HG02610 (cell line): Measurements from ENCODE around the gene MGAT4A.
A peak's percentile ranks its signal among the peaks of the same experiment; 100 is the strongest.
"Not testable (repeated sequence)": the region's sequence is repeated elsewhere in the genome, so short reads cannot be mapped to it uniquely, and the experiment has no call there.

ENCODE experiments used
- ATAC-seq: cut with Tn5 transposase; IDR thresholded peaks from one replicate; pipeline ENCODE4 v1.9.1; 2021; ENCODE audit warnings: mild to moderate bottlenecking, moderate library complexity; ENCODE audit not compliant: unreplicated experiment

The MGAT4A gene

DNA sequence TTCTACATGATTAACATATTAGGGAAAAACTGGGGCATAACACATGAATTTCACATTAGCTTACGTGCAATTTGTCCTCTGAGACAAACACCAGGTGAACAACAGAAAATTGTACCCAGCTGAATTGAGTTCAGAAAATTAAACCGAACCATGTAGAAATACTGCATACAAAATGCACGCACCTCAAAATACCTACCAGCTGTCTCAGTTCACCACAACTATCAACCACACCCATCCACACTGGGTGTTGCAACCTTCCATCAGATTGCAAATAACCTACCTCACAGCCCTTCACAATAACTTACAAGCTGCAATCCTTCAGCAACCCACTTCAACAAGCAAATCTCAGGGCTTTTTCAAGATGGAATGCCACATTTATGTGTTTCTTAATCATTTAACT, 66.6 kb downstream of the MGAT4A start:
- no peak for ATAC-seq

DNA sequence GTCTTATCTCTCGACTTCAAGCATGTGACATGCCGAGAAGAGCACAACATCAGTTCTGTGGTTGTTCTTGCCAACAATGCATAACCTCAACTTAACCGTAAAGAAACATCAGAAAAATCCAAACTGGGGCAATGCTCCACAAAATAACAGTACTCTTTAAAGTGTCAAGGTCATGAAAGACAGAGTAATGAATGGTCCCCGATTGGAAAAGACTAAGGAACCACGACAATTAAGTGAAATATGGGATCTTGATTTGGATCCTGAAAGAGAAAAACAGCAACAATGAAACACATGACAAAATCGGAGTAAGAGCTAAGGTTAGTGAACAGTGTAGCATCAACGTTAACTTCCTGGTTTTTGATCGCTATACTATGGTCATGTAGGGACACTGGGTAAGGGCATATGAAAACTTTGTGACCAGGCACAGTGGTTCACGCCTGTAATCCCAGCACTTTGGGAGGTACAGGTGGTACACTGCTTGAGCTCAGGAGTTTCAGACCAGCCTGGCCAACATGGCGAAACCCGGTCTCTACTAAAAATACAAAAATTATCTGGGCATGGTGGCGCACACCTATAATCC, 67.3 kb downstream of the MGAT4A start:
- ATAC-seq, result no peak

DNA sequence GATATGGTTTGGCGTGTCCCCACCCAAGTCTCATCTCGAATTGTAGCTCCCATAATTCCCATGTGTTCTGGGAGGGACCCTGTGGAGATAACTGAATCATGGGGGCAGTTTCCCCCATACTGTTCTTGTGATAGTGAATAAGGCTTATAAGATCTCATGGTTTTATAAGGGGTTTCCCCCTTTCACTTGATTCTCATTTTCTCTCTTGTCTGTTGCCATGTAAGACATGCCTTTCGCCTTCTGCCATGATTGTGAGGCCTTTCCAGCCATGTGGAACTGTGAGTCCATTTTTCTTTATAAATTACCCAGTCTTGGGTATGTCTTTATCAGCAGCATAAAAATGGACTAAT, 71.5 kb downstream of the MGAT4A start:
- not testable (repeated sequence) for ATAC-seq

DNA sequence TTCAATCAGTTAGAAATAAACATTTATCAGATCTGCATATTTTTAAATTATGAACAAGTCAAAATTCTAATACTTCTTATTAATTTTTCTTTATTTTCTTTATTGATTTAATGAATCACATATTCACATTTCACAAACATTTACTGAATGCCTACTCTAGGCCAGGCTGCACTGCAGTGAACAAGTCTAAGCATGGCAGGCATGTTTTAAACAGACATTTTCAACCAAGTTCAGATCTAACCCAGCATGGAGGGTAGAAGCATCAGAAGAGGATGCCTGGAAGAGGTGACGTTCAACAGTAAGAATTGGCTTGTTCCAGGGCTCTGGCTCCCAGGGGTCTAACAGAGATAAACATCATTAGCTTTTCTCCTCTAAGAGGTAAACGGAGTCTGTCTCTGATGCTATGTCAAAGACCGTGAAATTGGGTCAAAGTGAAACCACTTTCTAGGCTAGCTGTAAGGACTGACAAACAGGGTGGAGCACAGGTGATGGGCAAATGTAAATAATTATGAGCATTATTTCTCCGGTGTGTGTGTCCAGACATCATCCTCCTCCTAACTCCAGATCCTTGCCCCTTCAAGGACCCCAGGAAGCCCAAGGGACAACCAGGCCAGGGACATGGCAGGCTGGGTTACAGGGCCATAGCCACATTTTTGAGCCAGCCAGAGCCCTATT, 72.0 kb downstream of the MGAT4A start:
- ATAC-seq, result no peak

DNA sequence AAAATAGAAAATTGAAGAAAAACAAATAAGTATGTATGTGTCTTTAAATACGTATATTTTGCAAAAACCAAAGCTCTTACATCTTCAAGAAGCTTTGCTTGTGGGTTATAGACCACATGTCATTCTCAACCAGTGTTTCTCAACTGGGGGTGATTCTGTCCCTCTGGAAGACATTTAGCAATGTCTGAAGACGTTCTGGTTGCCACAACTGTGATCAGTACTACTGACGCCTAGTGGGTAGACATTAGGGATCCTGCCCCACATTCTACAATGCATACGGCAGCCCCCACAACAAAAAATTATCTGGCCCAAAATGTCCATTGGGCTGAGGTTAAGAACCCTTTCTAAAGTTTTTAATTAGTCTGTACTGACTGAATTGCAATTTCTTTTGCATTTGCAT, 74.1 kb downstream of the MGAT4A start:
- no peak for ATAC-seq

DNA sequence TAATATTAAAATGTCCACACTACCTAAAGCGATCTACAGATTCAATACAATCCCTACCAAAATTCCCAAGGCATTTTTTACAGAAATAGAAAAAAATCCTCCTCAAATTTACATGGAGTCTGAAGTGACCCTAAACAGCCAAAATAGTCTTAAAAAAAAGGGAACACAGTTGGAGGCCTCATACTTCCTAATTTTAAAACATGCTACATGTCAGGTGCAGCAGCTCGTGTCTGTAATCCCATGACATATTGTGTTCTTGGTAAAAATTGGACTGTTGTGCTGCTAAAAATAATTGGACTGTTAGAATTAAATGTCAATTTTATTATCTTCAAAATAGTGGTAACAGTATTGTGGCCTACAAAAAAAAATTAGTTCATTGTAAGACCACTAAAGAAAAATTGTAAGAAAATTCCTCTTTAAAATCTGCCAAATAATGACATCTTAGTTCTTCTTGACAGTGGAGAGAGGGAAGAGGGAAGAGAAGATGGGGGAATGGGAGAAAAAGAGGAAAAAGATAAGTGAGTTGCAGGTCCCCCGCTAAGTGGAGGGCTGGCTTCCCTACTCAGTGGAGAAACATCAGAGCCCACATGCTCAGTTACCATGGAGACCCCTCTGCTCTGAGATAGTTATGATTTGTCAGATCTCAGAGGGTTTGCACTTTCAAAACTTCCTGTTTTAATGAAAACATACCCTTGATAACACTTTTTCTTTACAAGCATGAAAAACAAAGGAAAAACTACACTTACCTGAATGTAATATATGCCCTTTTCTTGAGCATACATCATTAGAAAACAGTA, 76.0 kb downstream of the MGAT4A start:
- ATAC-seq, result no peak

DNA sequence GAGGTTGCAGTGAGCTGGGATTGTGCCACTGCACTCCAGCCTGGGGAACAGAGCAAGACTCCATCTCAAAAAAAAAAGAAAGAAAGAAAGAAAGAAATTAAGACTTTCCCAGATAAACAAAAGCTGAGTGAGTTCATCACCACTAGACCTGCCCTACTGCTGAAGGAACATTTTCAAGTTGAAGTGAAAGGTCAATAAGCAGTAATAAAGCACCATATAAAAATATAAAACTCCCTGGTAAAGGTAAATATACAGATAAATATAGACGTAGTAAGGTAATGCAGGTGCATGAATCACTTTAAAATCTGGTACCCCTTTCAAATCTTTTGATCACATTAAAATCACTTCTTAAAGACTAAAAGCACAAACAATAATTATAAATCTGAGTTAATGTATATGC, 79.9 kb downstream of the MGAT4A start:
- no peak for ATAC-seq

DNA sequence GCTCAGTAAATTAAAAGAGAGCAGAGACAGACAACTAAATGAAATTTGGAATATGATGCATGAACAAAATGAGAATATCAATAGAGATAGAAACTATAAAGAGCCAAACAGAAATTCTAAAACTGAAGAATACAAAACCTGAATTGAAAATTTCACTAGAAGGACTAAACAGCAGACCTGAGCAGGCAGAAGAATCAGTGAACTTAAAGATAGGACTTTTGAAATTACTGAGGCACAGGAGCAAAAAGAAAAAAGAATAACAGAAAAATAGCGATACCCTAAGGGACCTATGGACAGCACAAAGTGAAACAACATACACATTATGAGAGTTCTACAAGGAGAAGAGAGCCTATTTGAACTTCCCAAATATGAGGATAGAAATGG, 80.9 kb downstream of the MGAT4A start:
- ATAC-seq, result no peak

DNA sequence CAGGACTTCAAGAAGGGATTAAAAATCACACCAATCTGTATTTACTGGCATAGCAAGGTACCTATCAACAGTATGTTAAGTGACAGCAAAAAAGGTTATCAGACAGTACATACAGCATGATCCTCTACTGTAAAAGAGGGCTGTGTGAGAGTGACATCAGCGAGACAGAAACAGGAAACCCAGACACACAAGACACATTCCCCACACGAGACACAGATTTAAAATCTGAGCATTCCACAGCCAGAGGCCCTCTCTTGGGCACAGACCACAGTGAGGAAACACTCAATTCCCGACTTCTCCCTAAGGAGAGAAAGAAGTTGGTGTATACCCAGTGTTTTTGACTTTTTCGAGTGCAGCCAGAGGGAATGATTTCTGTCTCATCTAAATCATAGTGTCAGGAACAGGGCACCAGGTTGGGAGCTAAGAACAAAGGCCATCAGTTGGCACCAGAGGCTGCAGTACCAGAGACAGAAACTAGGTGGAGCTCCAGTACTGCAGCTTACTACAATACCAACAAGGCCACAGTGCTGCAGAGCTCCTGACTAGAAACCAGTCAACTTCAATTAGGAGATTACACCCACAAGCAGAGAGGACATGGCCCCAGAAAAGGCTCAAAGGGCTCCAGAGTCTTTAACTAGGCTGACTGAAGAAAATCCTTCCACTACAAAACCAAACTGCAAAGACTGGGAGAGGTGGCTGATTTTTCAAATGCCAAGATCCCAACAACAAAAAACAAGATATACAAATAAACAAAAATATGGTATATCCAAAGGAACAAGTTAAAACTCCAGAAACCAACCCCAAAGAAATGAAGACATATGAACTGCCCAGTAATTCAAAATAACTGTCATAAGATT, 81.6 kb downstream of the MGAT4A start:
- peak; percentile 60 for ATAC-seq

DNA sequence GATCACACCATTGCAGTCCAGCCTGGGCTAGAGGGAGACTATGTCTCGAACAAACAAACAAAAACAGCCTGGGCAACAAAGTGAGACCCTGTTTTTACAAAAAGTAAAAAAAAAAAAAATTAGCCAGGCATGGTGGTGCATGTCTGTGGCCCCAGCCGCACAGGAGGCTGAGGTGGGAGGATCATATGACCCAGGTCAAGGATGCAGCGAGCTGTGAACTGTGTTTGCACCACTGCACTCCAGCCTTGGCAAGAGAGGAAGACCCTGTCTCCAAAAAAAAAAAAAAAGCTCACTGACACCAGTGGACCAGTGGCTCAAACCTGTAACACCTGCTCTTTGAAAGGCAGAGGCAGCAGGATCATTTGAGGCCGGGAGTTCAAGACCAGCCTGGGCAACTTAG, 82.5 kb downstream of the MGAT4A start:
- no peak for ATAC-seq

DNA sequence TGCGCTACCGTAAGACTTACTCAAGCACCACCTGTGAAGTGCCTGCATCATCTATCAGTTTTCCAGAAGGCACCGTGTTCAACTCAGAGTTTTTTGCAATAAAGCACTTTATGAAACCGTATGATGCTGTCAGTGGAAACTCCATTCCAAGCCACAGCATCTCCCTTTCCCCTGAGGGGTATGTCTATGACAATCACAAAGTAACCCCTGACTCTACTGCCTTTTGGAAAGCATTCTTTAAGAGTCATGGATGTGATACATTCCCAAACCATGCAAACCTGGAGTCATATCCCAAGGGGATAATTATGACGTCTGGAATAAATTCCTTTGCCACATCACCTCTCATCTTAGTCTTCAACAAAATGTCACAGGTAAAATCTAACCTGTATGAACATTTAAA, 83.3 kb downstream of the MGAT4A start:
- no peak for ATAC-seq

DNA sequence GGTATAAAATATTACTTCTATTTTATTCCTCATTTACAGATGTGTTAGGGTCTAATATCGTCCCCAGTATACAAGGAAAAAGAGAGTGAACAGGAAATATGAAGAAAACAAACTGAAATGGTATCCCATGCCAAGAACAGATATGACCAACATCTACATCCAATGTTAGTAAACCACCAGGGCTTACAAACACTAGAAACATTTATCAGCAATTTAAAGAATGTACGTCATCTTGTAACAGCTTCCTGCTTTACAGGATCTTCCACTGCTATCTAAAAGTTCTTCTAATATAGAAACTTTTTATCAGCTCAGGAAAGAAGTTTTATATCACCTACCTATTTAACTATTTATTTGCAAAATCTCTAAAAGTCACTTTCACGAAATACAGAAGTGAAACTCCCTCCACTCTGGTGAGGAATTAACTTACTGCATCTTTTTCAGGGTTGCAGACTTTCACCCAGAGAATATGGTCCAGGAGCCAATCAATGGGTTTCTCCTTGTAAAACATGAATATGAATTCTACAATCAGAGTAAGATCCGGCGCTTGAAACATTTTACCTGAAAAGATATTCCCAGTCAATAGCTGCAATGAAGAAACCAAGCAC, 87.3 kb downstream of the MGAT4A start:
- no peak for ATAC-seq

DNA sequence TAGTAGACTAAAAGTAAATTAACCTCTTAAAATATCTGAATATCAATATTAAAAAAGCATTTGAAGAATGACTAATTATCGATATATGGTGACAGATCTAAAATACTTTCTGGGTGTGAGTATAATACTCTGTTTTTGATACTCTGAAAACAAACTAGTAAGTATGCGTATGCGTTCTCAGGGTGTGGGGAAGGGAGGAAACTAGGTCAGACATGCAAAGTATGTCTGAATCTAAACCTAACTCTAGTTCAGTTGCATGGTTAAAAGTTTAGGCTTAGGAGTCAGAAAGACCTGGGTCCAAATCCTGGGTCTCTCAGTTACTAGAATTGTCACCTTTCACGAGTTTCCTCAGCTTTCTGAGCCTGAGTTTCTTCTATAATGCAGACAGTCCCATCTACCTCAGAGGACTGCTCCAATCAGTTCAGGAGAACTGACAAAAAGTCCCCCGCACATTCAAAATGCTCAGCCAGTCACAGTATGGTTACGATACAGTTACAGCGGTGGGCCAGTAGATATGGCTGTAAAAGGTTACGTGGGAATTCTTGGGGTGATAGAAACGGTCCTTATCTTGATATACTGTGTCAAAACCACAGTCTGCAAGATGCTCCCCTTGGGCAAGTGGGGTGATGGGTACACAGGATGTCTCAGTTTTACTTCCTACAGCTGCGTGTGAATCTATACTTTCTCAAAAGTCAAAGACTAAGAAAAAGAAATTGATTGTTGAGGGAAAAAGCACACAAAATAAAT, 93.4 kb downstream of the MGAT4A start:
- ATAC-seq, result peak; percentile 82

DNA sequence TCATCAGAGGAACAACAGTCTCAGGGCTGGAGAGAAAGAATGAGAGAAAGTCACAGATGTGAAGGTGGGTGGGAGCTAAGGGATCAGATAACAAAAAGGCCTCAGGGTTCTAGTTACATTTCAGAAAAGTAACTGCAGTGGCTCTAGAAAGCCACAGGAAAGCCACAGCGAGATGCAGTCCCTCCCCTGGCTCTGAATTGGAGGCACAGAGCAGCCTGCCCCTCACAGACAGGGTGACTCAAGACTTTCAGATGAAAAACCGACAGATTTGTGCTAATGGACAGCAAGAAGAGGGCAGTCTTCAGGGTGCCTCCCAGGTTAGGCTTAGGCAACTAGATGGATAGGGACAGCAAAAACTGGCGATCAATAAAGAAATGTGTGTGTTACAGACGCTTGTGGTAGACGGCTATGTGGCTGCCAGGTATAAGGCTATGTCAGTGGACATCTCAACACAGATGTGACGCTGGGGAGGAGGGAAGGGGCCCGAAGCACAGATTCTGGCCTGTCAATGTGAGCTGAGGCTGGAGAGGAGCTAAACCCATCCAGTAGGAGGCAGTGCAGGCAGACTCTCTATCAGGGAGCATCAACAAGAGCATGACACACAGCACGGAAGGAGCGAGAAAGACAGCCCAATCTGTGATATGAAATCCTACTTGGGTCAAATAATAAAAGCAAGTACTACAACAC, 96.4 kb downstream of the MGAT4A start:
- ATAC-seq, result no peak

DNA sequence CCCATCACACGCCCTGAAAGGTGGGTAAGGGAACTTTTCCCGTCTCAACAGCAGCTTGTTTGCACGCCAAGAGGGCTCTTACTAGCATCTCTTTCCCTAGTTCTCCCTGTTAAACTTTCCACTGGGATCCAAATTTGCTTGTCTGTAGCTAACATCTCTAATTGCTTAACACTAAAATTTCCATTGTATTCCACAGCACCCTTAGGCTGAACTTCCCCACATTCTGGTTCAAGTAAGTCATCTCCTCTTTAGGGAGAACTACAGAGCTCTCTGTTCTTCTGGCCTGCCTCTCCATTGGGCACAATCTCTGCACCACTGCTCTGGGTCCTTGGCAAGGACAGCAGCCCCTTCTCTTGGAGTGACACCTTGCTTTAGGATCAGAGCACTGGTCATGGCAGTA, 98.6 kb downstream of the MGAT4A start:
- ATAC-seq, result no peak

DNA sequence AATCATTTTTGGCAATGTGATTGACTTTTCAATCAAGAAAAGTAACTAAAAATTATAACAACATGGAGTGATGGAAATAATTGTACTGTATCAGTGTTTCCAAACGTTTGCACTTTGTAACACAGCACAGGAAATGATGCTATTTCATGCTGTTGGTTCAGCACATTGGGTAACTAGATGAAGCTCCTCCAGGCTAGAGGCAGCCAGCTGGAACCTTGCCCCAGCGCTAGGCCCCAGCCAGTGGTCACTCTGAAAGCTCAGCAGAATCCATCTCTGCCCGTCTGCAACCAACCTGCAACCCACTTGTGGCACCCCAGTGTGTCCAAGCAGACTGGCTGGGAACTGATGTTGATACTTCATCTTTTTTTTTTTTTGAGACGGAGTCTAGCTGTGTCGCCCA, 107.3 kb downstream of the MGAT4A start:
- no peak for ATAC-seq

DNA sequence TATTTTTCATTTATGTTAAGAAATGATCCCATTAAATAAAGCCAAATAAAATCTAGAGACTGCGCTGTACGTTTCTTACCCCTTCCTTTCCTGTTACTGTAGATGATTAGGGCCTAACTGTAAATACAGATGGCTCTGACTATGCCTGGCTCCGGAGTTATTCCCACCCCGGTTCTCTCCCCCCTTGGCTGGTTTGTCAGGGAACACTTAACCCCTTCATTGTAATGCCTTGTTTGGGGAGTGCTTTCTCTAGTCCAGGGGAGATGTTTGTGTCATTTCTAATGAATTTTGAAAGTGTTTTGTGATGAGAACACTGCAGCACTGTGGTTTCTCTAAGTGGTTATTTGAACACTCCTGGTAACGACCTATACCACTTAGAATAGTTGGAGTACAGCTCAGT, 113.8 kb downstream of the MGAT4A start:
- no peak for ATAC-seq

DNA sequence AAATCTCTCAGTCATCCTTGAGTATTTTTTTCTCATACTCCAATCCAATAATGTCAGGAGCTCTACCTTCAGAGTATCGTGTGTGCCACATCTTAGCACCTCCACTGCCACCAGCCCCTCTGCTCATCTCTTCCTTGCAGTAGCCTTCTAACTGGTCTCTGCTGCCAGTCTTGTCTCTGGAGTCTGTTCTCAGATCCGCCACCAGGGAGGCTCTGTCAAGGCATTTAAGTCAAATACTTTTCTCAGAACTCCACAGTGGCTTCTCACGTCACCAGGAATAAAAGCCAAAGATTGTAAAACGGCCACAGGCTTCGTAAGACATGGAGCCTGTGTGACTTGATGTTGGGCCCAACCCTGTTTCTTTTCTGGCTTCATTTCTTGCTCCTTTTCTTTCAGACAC, 115.5 kb downstream of the MGAT4A start:
- no peak for ATAC-seq

DNA sequence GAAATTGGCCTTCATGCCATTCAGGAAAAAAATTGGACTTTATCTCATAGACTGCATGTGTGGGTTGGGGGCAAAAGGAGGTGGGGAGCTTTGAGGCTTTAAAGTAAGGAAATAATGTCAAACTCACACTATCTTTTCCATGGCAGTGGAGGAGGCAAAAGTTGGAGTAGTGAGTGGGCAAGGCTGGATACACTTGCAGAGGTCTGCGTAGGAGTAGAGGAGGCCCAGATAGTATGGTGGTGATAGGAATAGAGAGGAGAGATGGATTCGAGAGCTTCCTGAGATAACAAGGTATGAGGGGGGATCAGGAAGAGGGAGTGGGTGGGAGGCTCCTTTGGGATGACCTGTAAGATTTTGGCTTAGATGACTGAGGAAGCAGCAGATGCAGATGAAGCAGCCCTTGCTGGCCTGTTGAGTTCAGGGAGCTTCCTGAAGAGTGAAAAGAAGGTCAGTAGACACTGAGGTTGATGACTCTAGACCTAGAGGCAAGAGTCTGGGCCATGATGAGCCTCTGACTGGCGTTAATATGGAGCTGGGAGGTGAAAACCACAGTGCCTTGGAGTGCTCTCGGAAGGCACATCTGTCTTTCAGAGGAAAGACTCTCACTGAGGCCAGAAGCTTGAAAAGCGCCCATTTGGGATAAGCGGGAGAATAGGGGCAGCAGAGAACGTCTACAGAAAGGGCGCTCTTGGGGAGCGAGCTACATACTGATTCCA, 116.8 kb downstream of the MGAT4A start:
- no peak for ATAC-seq
